Esophagus mucosa (tissue), 1 donor: Measurements from ENCODE around the gene LRCH1. TPM values are rescaled to one million over a fixed set of nuclear protein-coding genes. Genes with fewer than 3 reads are reported as not detected.

Experiments
- ATAC-seq: fragments of 200-7000 bp; cut with Tn5 transposase; one replicate; pipeline ENCODE4 v1.9.1; 2020
- total RNA-seq: library from RNA; stranded (reverse); gene quantifications from one replicate; pipeline ENCODE4 v1.2.4, GENCODE V29; 2023
- donor health status: DM: yes; HTN: yes; CAD: no.

LRCH1 gene
- total RNA-seq, 1 donor from 2014 or later: 7.0 TPM

DNA sequence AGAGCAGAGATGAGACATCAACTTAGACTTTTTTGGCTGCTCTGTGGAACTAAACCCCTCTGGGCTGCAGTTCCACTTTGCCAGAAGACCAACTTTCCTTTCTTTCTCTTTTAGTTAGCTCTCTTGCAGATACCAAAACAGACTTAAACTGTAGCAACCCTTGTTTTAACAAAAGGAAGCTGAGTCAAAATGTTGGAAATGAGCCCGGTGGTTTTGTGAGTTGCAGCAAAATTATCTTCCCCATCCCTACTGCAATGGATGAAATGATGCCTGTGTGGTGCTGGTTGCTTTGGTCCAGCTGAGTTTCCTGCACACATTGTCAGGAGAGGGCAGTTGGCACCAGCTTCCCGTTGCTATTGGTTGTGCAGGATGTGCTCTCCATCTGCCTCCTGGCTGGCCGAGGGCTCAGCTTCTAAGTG is 115.3 kb downstream of the LRCH1 start:
- ATAC-seq: no peak

DNA sequence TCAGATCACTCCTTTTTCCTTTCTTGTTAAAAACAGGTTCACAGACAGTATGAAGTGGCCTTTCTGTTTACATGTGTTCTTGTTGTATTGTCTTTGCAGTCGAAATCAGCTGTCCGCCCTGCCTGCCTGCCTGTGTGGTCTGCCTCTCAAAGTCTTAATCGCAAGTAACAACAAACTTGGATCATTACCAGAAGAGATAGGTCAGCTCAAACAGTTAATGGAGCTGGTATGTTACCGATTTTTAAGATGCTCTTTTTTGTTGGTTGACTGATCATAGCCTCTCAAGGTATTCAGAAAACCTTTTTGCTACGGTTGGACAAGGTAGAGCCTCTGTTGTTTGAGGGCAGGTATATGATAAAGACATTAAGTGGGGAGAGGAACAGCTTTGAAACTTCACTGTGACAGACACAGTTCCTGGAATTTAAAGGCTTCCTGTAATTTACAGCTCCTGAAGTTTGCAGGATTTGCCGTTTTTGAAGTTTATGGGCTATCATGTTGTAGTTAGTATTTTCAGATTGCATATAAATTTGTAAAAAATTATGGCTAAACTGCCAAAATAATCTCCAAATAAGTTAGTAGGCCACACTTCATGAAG is 116.1 kb downstream of the LRCH1 start:
- no peak for ATAC-seq

DNA sequence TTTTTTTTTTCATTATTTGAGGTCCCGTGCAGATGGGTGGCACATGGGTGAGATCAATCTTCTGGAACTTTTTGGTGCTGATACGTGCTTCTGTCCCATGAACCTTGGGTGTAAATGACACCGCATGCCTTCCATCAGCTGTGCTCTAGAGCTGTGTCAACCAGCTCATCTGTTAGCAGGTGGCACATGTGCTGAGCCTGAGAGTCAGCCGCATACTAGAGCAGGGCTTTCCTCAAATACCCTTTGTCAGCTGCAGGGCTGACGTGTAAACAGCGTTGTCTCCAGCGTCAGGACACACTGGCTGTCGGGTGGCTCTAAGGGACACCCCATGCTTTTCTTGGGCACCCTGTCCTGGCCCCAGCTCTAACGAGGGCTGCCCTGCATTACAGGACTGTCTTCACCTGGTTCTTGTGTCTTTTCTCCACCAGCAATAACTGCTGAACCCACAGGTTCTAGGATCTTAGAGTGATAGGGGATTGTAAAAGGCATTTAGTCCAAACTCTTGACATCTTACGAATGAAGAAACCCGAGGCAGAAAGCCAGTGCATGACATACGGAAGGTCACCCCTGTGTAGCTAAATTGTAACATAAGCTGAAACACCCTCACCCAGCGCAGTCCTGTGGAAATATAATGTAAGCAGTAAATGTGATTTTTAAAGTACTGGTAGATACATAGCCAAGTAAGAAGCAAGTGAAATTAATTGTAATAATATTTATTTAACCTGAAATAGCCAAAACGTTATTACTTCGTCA is 119.5 kb downstream of the LRCH1 start:
- no peak for ATAC-seq

DNA sequence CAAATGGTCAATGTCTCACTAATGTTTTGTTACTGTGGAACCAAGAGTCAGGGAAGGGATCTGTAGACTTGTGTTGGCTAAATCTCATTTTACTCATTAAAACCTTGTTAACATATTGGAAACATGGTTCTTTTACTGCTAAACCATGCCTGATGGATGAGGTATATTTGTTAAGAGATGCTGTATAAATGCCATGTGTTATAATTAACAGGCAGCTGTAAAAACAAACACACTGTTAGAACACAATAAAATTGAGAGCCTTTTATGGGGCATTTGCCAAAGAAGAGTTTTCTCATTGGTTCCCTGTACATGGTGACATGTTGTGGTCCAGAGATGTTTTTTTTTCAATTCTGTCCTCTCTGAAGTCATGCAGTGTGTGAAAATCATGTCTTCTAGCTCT is 122.0 kb downstream of the LRCH1 start:
- no peak for ATAC-seq

DNA sequence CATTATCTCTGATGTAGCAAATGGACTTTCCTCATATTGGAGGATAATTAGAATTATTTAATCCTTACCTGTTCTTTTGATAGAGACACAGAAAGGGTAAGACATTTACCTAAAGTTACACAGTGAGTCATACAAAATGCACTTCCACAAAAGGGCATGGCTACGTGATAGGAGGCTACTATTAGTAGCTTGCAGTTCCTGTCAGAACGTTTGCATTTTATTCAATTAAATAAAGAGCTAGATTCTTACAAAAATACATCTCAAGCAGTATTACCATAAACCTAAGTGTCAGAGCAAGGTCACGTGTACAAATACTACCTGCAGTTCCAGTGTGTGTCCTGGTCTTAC is 123.4 kb downstream of the LRCH1 start:
- no peak for ATAC-seq

DNA sequence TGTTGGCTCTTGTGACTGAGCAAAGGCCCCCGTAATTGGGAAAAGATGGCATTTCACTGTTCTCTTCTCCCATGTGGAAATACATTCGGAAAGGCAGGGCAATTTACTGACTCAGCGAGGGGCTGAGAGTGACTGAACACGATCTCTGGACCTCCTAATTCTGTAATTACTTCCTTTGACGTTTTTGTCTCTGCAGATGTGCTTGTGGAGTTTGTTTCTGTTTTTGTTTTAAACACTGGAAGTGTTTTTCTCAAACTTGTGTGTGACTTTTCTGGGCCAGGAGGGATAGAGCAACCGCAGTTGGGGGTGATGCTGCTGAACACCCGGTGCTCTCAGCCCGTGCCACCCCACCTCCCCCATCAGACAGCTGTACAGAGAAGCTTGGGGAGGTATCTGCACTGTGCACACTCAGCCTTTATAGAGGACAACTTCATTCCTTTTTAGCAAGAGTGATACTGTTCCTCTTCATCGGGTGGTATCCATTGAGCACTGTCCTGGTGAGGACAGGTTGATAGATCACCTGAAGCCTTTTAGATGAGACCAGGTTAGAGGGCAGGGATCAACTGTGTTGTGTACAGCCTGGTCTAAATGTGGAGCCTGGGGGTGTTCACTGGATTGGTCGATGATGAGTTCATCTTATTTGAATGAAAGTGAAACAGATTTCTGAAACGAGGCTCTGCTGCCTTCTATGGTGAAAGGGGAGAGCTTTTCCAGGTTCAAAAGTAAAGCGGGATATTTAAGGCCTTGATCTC is 126.6 kb downstream of the LRCH1 start:
- ATAC-seq: peak; percentile 35

DNA sequence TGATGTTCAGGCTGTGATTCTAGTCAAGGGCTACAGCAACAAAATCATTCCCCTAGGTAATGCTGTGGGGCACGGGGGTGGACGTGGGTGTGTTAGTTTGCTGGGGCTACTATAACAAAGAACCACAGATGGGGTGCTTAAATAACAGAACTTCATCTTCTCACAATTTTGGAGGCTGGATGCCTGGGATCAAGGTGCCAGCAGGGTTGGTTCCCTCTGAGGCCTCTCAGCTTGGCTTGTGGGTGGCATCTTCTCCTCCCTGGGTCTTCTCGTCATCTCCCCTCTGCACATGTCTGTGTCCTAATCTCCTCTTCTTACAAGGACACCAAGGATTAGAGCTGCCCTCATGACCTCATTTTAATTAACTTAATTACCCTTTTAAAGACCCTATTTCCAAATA is 129.0 kb downstream of the LRCH1 start:
- no peak for ATAC-seq

DNA sequence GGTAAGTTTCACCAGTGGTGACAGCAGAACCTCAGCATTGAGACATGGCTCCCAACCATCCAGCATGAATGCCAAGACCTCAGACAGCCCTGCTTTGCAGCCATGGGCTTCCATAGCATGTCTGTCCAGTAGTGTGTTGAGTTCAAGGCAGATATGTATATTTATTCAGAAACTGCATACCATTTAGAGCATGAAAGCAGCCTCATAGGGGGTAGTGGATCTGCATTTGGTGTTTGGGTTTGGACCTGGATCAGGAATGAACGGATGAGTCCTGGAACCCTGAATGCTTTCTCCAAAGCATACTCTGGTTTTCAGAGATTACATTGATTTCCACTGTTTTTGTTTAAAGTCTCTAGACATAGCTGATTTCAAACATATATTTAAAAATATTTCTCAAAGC is 129.7 kb downstream of the LRCH1 start:
- no peak for ATAC-seq

DNA sequence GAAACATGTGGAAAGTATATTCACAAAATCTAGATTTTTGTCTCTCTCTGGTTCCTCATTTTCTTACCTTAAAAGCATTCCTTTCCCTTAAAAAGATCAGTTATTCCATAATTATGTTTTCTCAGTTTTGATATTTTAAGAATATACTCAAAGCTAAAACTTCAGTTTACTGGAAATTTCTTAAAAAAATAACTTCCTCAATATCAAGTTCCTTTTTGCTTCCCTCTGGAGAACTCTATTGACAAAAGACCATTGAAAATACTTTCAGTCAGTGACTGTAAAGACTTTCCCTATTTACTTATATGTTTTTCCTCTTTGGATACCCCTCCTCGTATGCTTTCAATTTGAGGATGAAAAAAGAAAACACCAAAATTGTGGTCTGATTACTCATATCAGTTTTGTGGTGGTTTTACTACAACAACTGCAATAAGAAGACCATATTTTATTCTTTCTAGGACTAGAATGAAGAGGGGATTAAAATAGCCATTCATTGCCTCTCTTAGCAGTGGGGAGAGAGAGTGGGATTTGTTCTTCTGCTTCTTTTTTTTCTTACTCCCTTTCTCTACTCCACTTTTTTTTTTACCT is 130.8 kb downstream of the LRCH1 start:
- no peak for ATAC-seq

DNA sequence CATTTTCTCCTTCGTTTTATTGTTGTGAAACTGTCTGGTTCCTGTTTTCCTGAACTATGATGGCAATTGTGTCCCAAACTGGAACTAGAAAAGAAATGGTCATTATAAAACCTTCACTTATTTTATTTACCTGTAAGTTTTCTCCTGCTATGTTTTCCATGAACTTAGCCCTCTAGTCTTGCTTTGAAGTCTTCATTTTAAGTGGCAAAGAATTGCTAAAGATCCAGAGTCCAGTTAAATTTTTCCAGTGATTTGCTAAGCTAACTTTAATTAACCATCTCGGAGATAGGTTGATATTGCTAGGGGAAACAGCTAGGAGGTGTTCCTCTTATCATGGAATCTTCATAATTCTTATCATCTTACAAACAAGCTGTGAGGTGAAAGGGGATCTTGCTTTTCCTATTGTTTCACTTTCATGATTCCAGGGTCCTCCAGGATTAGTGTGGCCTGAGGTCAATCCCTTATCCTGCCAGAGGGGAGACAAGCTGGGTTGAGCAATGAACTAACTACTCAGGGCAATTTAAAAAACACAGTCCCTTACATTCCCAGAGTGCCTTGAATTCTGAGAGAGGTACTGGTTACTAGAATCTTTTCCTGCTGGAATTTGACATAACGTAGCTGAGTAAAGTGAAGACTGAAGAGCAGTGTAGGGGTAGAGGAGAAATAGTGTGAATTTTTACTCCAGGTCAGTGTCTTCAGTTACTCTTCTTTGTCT is 131.5 kb downstream of the LRCH1 start:
- ATAC-seq: no peak

DNA sequence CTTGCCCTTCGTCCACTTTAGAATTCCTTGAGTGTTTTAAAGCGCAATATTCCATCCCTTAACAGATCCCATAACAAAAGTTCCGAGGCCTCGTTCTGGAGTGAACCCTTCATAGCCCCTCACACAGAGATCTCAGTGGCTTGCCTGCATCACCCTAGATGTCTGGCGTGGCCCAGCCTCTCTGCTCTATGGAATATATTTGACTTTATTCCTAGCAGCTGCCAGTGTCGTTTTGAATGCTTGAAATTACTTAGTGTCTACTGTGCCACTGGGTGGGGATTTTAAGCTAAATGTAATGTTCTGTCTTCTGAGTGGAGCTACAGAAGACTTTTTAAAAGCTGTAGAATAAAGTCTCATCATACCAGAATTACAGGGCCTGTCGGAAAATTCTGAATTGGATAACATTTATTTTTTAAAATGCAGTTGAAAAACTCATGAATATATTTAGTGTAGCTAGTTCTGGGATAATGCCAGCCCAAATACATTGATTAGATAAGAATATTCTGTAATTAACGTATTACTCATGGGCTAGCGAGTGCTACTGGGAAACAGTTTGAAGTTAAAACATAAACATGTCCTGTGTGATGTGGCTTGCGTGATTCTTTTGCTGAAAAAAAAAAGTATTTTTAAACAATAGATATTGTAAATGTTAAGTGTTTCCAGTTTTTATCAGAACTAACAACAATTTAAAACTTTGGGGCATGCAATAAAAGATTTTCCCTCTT is 132.2 kb downstream of the LRCH1 start:
- no peak for ATAC-seq

DNA sequence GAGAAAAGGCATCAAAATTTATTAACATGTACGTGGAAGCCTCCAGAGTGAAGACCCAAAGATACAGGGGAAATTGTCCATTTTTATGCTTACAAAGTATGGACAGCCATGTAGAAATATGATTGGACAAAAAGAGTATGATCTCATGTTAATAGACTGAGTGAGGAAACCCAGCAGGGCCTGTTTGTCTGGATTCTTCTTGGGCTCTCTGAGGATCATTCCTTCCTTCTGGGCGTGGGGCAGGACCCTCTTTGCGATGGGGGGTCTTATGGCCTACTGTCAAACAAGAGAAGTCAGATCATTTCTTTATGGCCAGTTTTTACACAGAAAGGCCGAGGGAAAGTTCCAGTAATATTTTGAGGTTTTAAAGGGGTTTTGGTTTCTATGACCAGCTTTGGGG is 133.2 kb downstream of the LRCH1 start:
- no peak for ATAC-seq

DNA sequence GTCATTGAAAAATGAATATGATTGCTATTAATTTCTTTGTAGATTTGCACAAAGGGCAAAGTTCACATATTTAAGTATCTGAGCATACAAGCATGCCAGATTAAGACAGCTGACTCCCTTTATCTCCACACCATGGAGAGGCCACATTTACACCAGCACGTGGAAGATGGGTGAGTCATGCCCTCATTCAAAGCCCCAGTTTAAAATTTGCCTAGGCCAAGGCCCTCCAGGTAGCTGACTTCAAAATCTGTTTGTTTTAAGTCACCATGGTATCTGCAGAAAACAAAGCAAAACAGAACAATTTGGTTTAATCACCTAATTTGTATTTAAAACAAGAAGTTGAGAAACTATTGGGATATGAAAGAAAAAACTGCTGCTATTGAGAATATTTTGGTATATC is 134.8 kb downstream of the LRCH1 start:
- peak; percentile 52 for ATAC-seq

DNA sequence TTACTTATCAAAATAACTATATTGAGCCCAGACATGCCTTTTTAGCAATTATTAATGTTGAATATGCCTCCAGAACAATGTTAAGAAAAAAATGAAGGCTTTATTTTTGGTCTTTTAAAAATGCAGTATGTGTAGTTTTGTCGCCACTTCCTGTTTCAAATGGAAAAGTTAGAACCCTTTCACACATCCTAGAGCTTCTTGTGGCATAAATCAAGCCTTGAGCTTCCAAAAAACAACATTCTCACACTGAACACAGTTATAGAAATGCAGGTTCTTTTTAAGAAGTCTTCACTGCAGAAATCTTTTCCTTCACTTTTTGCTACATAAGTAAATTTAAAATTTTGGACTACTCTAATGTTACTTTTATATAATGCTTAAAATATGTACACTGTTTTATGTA is 135.3 kb downstream of the LRCH1 start:
- no peak for ATAC-seq

DNA sequence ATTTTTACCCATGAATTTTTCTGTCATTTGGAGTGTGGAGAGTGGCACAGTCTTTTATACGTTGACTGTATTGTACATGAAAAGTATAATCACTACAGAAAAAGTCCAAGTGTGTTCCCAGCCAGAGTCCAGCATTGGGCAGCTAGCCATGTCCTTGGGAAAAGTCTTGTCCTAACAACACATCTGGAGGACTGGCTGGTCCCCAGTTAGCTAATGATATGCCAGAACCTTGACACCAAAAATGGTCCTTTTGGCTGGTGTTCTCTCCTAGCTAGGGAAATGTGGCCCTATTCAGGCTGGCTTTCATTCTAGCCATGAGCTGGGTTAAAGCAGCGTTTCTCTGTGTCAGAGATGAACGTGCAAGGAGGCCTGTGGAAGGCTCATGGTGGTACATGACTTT is 145.0 kb downstream of the LRCH1 start:
- ATAC-seq: no peak

DNA sequence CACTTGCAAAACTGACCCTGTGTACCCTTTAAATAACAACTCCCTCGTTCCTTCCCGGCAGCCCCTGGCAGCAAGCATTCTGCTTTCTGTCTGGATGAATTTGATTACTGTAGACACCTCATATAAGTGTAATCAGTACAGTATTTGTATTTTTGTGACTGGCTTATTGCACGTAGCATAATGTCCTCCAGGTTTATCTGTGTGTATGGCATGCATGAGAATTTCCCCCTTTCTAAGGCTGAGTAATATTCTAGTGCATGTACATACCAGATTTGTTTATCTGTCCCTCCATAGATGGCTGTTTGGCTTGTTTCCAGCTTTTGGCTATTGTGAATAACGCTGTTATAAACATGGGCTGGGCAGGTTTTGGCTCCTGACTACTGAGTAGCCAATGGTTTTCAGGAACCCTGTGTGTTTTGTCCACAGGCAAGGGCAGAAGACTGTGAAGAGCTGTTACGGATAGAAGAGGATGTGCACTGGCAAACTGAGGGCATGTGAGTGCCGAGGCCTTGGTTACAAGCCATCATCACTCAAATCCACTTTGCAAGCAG is 146.0 kb downstream of the LRCH1 start:
- ATAC-seq: no peak

DNA sequence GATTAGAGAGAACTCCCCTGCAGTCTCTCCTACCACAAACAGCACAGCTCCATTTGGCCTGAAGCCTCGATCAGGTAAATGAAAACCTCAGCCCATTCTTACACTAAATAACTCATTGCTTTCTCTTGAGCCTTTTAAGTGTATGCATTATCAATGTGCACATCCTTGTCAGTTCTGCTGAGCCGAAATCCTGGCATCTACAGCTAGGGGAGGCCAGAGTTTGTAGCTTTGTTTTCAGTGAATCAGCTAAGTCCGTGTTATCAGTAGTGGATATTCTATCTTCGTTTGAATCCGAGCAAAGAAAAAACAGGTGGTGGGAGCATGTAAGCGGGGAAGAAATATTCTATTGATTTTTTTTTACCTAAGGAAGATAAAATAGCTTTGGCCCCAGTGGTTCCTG is 159.6 kb downstream of the LRCH1 start:
- ATAC-seq: no peak

DNA sequence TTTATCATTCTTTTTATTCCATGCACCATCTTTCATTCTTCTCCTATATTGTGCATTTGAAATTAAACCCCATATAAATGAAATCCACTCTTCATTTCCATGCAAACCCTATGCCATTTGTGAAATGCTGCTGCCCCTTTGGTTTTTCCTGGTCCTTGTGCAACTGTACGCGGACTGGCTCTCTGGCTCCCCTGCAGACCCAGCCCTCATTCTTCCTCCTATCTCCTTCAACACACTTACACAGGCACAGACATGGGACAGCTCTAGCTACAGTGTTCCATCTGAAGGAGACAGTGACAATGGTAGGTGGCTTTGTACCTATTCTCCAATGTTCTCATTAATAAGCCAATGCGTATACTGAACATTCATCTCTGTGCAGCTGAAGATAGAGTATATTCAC is 162.4 kb downstream of the LRCH1 start:
- no peak for ATAC-seq

DNA sequence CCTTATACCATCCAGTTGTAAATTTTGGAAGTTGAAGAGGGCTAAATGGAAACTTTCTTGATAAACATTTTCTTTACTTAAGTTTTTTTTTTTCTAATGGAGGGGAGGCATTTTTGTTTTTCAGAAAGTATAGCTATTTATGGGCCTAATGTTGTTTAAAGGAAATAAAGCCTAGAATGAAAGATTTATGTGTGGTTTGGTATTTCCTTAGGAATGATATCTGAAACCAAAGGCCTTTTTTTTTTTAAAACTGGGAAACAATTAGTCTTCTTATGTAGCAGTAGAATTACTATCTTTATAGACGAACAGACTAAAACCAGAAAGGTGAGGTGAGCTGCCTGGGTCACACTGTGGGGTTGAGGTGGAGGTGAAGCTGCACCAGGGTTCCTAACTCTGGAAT is 163.9 kb downstream of the LRCH1 start:
- ATAC-seq: no peak

DNA sequence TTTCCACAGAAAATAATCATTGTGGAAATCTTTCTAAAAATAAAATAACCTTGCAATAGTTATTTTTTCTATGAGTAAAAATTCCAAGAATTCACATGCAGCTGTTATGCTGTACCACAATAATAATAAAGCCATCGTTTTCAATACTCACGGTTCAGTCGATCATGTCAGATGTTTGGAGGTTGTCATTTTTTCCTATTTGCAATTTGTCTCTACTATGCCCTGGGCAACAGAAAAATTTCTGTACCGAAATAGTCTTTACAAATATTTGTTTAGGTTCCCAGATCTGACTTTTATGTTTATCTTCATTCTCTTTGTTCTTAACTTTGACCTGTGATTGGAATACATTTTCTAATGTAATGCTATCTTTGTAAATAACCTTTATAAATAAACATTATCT is 164.3 kb downstream of the LRCH1 start:
- no peak for ATAC-seq

DNA sequence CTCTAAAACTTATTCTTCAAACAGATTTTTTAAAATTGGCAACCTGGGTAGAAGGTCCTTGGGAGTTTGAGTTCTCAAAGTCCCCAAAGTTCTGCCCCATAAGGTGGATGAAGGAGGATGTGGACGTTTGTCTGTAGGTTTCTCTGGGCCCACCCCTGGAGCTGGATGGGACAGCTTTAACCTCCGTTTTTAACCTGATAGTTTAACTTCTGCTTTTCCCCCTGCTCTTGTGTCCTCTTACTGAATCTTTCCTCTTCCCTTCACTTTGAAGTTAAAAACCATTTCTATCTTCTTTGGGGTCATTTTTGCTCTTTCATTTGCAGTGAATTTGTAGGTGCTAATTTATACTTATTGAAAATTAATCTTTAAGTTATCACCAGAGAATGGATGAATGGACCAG is 164.9 kb downstream of the LRCH1 start:
- no peak for ATAC-seq

DNA sequence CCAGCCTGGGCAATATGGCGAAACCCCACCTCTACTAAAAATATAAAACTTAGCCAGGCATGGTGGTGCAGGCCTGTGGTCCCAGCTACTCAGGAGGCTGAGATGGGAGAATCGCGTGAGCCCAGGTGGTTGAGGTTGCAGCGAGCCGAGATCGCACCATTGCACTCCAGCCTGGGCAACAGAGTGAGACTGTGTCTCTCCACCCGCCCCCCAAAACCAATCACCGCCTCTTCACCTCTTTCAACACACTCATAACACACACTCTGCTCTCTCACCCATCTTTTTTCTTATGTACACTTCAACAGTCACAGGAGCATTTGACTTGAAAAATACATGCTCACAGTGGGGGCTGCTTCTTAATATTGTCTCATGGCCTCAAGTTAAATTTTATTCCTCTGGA is 167.2 kb downstream of the LRCH1 start:
- no peak for ATAC-seq
